Measurements from ENCODE around the gene TEKTIP1. TPM values are rescaled to one million over a fixed set of nuclear protein-coding genes. Genes with fewer than 3 reads are reported as not detected.

The TEKTIP1 gene
- total and polyA plus RNA-seq, 9 of the 15 experiments (the other 6 are each of a cell fraction or from before 2014, with no cell fraction given) = 0.66 TPM; not detected in 8

GRCh38 chr19:3573162-3573857, 34.3 kb downstream of the TEKTIP1 start (continued):
- 0 out of 4 replicates have a peak, but pooled peaks of 1 of the 2 experiments have one; percentile 11 for TF ChIP-seq ZMIZ1 (IDR thresholded peaks at IDR 0.05; ENCODE audit: low read depth in 2 of 2, low read length in 2 of 2)
- TF ChIP-seq SUPT5H (IDR thresholded peaks at IDR 0.05) = peak; percentile 65; the same call in 1 of the 2 replicates
- peak; percentile 89; the same call in 1 of the 2 replicates for TF ChIP-seq PHB (CRISPR knock-in tag; IDR thresholded peaks at IDR 0.05)
- TF ChIP-seq GTF2F1 (IDR thresholded peaks at IDR 0.05; ENCODE audit: low read depth, low read length) = no peak
- TF ChIP-seq, protein P1, sequence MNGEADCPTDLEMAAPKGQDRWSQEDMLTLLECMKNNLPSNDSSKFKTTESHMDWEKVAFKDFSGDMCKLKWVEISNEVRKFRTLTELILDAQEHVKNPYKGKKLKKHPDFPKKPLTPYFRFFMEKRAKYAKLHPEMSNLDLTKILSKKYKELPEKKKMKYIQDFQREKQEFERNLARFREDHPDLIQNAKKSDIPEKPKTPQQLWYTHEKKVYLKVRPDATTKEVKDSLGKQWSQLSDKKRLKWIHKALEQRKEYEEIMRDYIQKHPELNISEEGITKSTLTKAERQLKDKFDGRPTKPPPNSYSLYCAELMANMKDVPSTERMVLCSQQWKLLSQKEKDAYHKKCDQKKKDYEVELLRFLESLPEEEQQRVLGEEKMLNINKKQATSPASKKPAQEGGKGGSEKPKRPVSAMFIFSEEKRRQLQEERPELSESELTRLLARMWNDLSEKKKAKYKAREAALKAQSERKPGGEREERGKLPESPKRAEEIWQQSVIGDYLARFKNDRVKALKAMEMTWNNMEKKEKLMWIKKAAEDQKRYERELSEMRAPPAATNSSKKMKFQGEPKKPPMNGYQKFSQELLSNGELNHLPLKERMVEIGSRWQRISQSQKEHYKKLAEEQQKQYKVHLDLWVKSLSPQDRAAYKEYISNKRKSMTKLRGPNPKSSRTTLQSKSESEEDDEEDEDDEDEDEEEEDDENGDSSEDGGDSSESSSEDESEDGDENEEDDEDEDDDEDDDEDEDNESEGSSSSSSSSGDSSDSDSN (IDR thresholded peaks at IDR 0.05; ENCODE audit: borderline replicate concordance in 1 of 2, low read depth in 2 of 2, low read length in 2 of 2) = 0 out of 4 replicates have a peak, but pooled peaks of 1 of the 2 experiments have one; percentile 19
- peak; percentile 46 for TF ChIP-seq ZFX (CRISPR knock-in tag; IDR thresholded peaks at IDR 0.05)
- peak; percentile 61 for TF ChIP-seq PCBP1 (IDR thresholded peaks at IDR 0.05; ENCODE audit: low read depth, low read length, poor library complexity, severe bottlenecking)
- TF ChIP-seq, protein P2, sequence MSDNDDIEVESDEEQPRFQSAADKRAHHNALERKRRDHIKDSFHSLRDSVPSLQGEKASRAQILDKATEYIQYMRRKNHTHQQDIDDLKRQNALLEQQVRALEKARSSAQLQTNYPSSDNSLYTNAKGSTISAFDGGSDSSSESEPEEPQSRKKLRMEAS (CRISPR knock-in tag; IDR thresholded peaks at IDR 0.05) = 0 out of 2 replicates have a peak, but pooled peaks have one; percentile 28
- TF ChIP-seq GATAD2A (IDR thresholded peaks at IDR 0.05) = no peak
- 0 out of 2 replicates have a peak, but pooled peaks have one; percentile 19 for TF ChIP-seq E2F5 (CRISPR knock-in tag; IDR thresholded peaks at IDR 0.05)
- TF ChIP-seq POLR2A (conservative IDR thresholded peaks at IDR 0.05) = peak; percentile 51; the same call in 1 of the 2 replicates
- peak; percentile 31 for TF ChIP-seq POLR2B (IDR thresholded peaks at IDR 0.05; ENCODE audit: low read depth, partially characterized antibody)

Measured in K562 (cell line).